GM23338 (cell line): ENCODE results near the gene TOGARAM1. TPM values are rescaled to one million over a fixed set of nuclear protein-coding genes. Genes with fewer than 3 reads are reported as not detected.

Experiments used
- ATAC-seq: fragments of 200-7000 bp; cut with Tn5 transposase; 3 replicates; pipeline ENCODE4 v1.9.1; 2020
- DNase-seq: peaks from one replicate; pipeline ENCODE4 v3.0.0-alpha.2; 2015; ENCODE audit warnings: low spot score
- H2AFZ ChIP-seq: fragments of 200-600 bp; sonication (generic); 2 replicates; pipeline ENCODE4 v1.8.0; 2016; ENCODE audit warnings: antibody characterized with exemption, mild to moderate bottlenecking, moderate library complexity
- H3F3A ChIP-seq: fragments of 200-600 bp; sonication (generic); replicated peaks from 2 replicates; pipeline ENCODE4 v1.8.0; 2017; ENCODE audit warnings: antibody characterized with exemption, mixed run types, low read depth
- H3K27ac ChIP-seq: fragments of 200-600 bp; sonication (generic); 2 replicates; pipeline ENCODE4 v1.6.1; 2016; ENCODE audit warnings: low read depth
- H3K27me3 ChIP-seq: fragments of 200-600 bp; sonication (generic); 2 replicates; pipeline ENCODE4 v1.8.0; 2016; ENCODE audit warnings: mild to moderate bottlenecking, mixed run types, moderate library complexity; ENCODE audit not compliant: insufficient read depth
- H3K36me3 ChIP-seq: fragments of 200-600 bp; sonication (generic); 2 replicates; pipeline ENCODE4 v1.8.0; 2016; ENCODE audit warnings: mild to moderate bottlenecking; ENCODE audit not compliant: insufficient read depth
- H3K4me1 ChIP-seq: fragments of 200-600 bp; sonication (generic); 2 replicates; pipeline ENCODE4 v1.8.0; 2016; ENCODE audit warnings: mild to moderate bottlenecking, moderate library complexity; ENCODE audit not compliant: insufficient read depth
- H3K4me2 ChIP-seq: fragments of 200-600 bp; sonication (generic); 2 replicates; pipeline ENCODE4 v1.7.1; 2017; ENCODE audit warnings: mixed run types
- H3K4me3 ChIP-seq: fragments of 200-600 bp; sonication (generic); 2 replicates; pipeline ENCODE4 v1.6.1; 2016; ENCODE audit warnings: mixed run types
- H3K79me2 ChIP-seq: fragments of 200-600 bp; sonication (generic); replicated peaks from 2 replicates; pipeline ENCODE4 v1.8.0; 2017; ENCODE audit warnings: mild to moderate bottlenecking; ENCODE audit not compliant: insufficient read depth
- H3K9me2 ChIP-seq: fragments of 200-600 bp; sonication (generic); 2 replicates; pipeline ENCODE4 v1.8.0; 2017; ENCODE audit not compliant: insufficient read depth
- H4K20me1 ChIP-seq: fragments of 200-600 bp; sonication (generic); replicated peaks from 2 replicates; pipeline ENCODE4 v1.8.0; 2017; ENCODE audit warnings: mild to moderate bottlenecking; ENCODE audit not compliant: insufficient read depth
- H3K27ac Mint-ChIP-seq: 2 replicates; pipeline ENCODE4 v1.8.0; 2020; ENCODE audit warnings: inconsistent platforms, mild to moderate bottlenecking, moderate library complexity, mixed read lengths
- H3K27me3 Mint-ChIP-seq: 3 replicates; pipeline ENCODE4 v1.8.0; 2022; ENCODE audit warnings: low read depth, mild to moderate bottlenecking, moderate library complexity, mixed read lengths, inconsistent platforms; ENCODE audit not compliant: insufficient read depth, poor library complexity
- H3K36me3 Mint-ChIP-seq: 3 replicates; pipeline ENCODE4 v1.8.0; 2021; ENCODE audit warnings: low read depth, mild to moderate bottlenecking, inconsistent platforms, moderate library complexity, mixed read lengths
- H3K4me1 Mint-ChIP-seq: 3 replicates; pipeline ENCODE4 v1.8.0; 2020; ENCODE audit warnings: mild to moderate bottlenecking, inconsistent platforms, mixed read lengths
- H3K4me3 Mint-ChIP-seq: 3 replicates; pipeline ENCODE4 v1.8.0; 2021; ENCODE audit warnings: moderate library complexity, mild to moderate bottlenecking, inconsistent platforms, mixed read lengths
- H3K9me3 Mint-ChIP-seq: 3 replicates; pipeline ENCODE4 v1.8.0; 2020; ENCODE audit warnings: moderate library complexity, mild to moderate bottlenecking, inconsistent platforms, mixed read lengths
- CREB1 ChIP-seq: fragments of 250-450 bp; sonication (Bioruptor Pico); IDR thresholded peaks from 2 replicates; pipeline ENCODE4 v1.5.0; 2020; ENCODE audit warnings: low read depth, mild to moderate bottlenecking, moderate library complexity
- ETS1 ChIP-seq: IDR thresholded peaks from 2 replicates; pipeline ENCODE4 v1.6.1; 2016; ENCODE audit warnings: antibody characterized with exemption
- JUNB ChIP-seq: IDR thresholded peaks from one replicate; pipeline ENCODE4 v1.6.1; 2016; ENCODE audit warnings: antibody characterized with exemption; ENCODE audit not compliant: unreplicated experiment
- POLR2AphosphoS5 ChIP-seq: IDR thresholded peaks from 2 replicates; pipeline ENCODE4 v1.6.1; 2016; ENCODE audit warnings: antibody characterized with exemption, low read depth
- STAT1 ChIP-seq: IDR thresholded peaks from one replicate; pipeline ENCODE4 v1.6.1; 2016; ENCODE audit warnings: antibody characterized with exemption; ENCODE audit not compliant: unreplicated experiment
- ZNF114 ChIP-seq: fragments of 250-450 bp; sonication (Bioruptor Pico); IDR thresholded peaks from 2 replicates; pipeline ENCODE4 v1.5.0; 2020; ENCODE audit warnings: mild to moderate bottlenecking, moderate library complexity
- ZNF331 ChIP-seq: fragments of 250-450 bp; sonication (Bioruptor Pico); IDR thresholded peaks from 2 replicates; pipeline ENCODE4 v1.5.0; 2020; ENCODE audit warnings: low read depth, mild to moderate bottlenecking, moderate library complexity
- polyA plus RNA-seq: library from polyadenylated mRNA; unstranded; fragments of >200 nt; fragmentation: Nextera tagmentation; extraction: Ambion mirVana; gene quantifications from 2 replicates; pipeline ENCODE4 v1.2.1, GENCODE V29; 2016
- total RNA-seq: library from RNA; depleted of rRNA; stranded (reverse); fragments of >200 nt; shearing (Covaris generic); gene quantifications from 2 replicates; pipeline ENCODE4 v1.2.3, GENCODE V29; 2014
- TF ChIP-seq, protein P1 (sequence below): fragments of 250-450 bp; sonication (Bioruptor Pico); IDR thresholded peaks from 2 replicates; pipeline ENCODE4 v1.5.0; 2020; ENCODE audit warnings: mild to moderate bottlenecking, moderate library complexity
- TF ChIP-seq, protein P2 (sequence below): IDR thresholded peaks from one replicate; pipeline ENCODE4 v1.6.1; 2018; ENCODE audit warnings: antibody characterized with exemption; ENCODE audit not compliant: unreplicated experiment

Gene TOGARAM1
- total and polyA plus RNA-seq, 2 experiments from 2014 or later, result 9.6 to 9.8 TPM

GRCh38 chr14:44968714-44969113, 6.7 kb downstream of the TOGARAM1 start (continued):
- TF ChIP-seq, protein P1, sequence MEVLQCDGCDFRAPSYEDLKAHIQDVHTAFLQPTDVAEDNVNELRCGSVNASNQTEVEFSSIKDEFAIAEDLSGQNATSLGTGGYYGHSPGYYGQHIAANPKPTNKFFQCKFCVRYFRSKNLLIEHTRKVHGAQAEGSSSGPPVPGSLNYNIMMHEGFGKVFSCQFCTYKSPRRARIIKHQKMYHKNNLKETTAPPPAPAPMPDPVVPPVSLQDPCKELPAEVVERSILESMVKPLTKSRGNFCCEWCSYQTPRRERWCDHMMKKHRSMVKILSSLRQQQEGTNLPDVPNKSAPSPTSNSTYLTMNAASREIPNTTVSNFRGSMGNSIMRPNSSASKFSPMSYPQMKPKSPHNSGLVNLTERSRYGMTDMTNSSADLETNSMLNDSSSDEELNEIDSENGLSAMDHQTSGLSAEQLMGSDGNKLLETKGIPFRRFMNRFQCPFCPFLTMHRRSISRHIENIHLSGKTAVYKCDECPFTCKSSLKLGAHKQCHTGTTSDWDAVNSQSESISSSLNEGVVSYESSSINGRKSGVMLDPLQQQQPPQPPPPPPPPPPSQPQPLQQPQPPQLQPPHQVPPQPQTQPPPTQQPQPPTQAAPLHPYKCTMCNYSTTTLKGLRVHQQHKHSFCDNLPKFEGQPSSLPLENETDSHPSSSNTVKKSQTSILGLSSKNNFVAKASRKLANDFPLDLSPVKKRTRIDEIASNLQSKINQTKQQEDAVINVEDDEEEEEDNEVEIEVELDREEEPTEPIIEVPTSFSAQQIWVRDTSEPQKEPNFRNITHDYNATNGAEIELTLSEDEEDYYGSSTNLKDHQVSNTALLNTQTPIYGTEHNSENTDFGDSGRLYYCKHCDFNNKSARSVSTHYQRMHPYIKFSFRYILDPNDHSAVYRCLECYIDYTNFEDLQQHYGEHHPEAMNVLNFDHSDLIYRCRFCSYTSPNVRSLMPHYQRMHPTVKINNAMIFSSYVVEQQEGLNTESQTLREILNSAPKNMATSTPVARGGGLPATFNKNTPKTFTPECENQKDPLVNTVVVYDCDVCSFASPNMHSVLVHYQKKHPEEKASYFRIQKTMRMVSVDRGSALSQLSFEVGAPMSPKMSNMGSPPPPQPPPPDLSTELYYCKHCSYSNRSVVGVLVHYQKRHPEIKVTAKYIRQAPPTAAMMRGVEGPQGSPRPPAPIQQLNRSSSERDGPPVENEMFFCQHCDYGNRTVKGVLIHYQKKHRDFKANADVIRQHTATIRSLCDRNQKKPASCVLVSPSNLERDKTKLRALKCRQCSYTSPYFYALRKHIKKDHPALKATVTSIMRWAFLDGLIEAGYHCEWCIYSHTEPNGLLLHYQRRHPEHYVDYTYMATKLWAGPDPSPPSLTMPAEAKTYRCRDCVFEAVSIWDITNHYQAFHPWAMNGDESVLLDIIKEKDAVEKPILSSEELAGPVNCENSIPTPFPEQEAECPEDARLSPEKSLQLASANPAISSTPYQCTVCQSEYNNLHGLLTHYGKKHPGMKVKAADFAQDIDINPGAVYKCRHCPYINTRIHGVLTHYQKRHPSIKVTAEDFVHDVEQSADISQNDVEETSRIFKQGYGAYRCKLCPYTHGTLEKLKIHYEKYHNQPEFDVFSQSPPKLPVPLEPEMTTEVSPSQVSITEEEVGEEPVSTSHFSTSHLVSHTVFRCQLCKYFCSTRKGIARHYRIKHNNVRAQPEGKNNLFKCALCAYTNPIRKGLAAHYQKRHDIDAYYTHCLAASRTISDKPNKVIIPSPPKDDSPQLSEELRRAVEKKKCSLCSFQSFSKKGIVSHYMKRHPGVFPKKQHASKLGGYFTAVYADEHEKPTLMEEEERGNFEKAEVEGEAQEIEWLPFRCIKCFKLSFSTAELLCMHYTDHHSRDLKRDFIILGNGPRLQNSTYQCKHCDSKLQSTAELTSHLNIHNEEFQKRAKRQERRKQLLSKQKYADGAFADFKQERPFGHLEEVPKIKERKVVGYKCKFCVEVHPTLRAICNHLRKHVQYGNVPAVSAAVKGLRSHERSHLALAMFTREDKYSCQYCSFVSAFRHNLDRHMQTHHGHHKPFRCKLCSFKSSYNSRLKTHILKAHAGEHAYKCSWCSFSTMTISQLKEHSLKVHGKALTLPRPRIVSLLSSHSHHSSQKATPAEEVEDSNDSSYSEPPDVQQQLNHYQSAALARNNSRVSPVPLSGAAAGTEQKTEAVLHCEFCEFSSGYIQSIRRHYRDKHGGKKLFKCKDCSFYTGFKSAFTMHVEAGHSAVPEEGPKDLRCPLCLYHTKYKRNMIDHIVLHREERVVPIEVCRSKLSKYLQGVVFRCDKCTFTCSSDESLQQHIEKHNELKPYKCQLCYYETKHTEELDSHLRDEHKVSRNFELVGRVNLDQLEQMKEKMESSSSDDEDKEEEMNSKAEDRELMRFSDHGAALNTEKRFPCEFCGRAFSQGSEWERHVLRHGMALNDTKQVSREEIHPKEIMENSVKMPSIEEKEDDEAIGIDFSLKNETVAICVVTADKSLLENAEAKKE, result no peak

GRCh38 chr14:44970907-44971306, 8.9 kb downstream of the TOGARAM1 start:
- H3K27me3 ChIP-seq, result no peaks in the 10 kb centered on the region
- H3K4me2 ChIP-seq, result no peak overlapping the region
- Mint-ChIP-seq H3K27ac (no peak overlapping the region), H3K36me3 (peaks cover 14% of the 10 kb centered on the region; the same call in 2 of the 3 replicates), H3K4me3 (no peak overlapping the region), H3K27me3 (no peaks in the 10 kb centered on the region), H3K9me3 (no peaks in the 10 kb centered on the region), H3K4me1 (peaks cover 9% of the 10 kb centered on the region; the same call in 2 of the 3 replicates)
- DNase-seq, result no peak
- no peak overlapping the region for H3K27ac ChIP-seq
- H3K79me2 ChIP-seq, result peaks cover 100% of the 10 kb centered on the region
- no peak overlapping the region for H2AFZ ChIP-seq
- no peaks in the 10 kb centered on the region for H3K36me3 ChIP-seq
- H3K4me1 ChIP-seq, result peaks cover 8% of the 10 kb centered on the region; the same call in 1 of the 2 replicates
- 0 out of 2 replicates have a peak, but pooled peaks cover 8% of the 10 kb centered on the region for H4K20me1 ChIP-seq
- H3K9me2 ChIP-seq, result no peaks in the 10 kb centered on the region
- no peak overlapping the region for H3K4me3 ChIP-seq
- ATAC-seq, result no peak
- no peaks in the 10 kb centered on the region for H3F3A ChIP-seq
- TF ChIP-seq ETS1, result no peak
- TF ChIP-seq, protein P2, sequence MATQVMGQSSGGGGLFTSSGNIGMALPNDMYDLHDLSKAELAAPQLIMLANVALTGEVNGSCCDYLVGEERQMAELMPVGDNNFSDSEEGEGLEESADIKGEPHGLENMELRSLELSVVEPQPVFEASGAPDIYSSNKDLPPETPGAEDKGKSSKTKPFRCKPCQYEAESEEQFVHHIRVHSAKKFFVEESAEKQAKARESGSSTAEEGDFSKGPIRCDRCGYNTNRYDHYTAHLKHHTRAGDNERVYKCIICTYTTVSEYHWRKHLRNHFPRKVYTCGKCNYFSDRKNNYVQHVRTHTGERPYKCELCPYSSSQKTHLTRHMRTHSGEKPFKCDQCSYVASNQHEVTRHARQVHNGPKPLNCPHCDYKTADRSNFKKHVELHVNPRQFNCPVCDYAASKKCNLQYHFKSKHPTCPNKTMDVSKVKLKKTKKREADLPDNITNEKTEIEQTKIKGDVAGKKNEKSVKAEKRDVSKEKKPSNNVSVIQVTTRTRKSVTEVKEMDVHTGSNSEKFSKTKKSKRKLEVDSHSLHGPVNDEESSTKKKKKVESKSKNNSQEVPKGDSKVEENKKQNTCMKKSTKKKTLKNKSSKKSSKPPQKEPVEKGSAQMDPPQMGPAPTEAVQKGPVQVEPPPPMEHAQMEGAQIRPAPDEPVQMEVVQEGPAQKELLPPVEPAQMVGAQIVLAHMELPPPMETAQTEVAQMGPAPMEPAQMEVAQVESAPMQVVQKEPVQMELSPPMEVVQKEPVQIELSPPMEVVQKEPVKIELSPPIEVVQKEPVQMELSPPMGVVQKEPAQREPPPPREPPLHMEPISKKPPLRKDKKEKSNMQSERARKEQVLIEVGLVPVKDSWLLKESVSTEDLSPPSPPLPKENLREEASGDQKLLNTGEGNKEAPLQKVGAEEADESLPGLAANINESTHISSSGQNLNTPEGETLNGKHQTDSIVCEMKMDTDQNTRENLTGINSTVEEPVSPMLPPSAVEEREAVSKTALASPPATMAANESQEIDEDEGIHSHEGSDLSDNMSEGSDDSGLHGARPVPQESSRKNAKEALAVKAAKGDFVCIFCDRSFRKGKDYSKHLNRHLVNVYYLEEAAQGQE, result no peak
- TF ChIP-seq ZNF114 (CRISPR knock-in tag), result no peak
- TF ChIP-seq POLR2AphosphoS5, result no peak
- no peak for TF ChIP-seq STAT1
- no peak for TF ChIP-seq CREB1 (CRISPR knock-in tag)
- no peak for TF ChIP-seq JUNB
- TF ChIP-seq ZNF331 (CRISPR knock-in tag), result no peak
